IMR-90 (cell line): ENCODE data around the gene GRAMD2A. TPM values are rescaled to one million over a fixed set of nuclear protein-coding genes. Genes with fewer than 3 reads are reported as not detected.

Experiments used
- ATAC-seq: fragments of 200-7000 bp; cut with Tn5 transposase; 2 replicates; pipeline ENCODE4 v1.9.1; 2020; ENCODE audit warnings: low read depth, mild to moderate bottlenecking, moderate library complexity
- BruUV-seq: library from RNA; stranded (reverse); fragments of 400-500 nt; replicated peaks from 2 replicates; lab custom pipeline; 2021; lab: Mats Ljungman, UMichigan
- CTCF ChIA-PET: fragments of 300-600 bp; formaldehyde crosslinking; extraction: SDS; loops from one replicate; lab custom pipeline; 2021; ENCODE audit warnings: antibody characterized with exemption; lab: Yijun Ruan, JAX
- POLR2A ChIA-PET: fragments of 300-600 bp; sonication (Branson Sonifier 250); formaldehyde crosslinking; loops from one replicate; lab custom pipeline; 2022; ENCODE audit warnings: antibody characterized with exemption; ENCODE audit not compliant: unreplicated experiment; lab: Charles Lee
- DNase-seq: peaks from one replicate; pipeline ENCODE4 v3.0.0; 2013
- H2AFZ ChIP-seq: replicated peaks from 2 replicates; pipeline ENCODE3; 2013; ENCODE audit warnings: low read length, mild to moderate bottlenecking; ENCODE audit not compliant: poor library complexity
- H2AK5ac ChIP-seq: 2 replicates; pipeline ENCODE4 v1.6.1; 2013; ENCODE audit warnings: low read depth, low read length, inconsistent platforms
- H2AK9ac ChIP-seq: replicated peaks from 2 replicates; pipeline ENCODE3; 2013; ENCODE audit warnings: mild to moderate bottlenecking, low read depth, low read length, moderate library complexity; ENCODE audit not compliant: poor library complexity
- H2BK120ac ChIP-seq: 2 replicates; pipeline ENCODE4 v1.6.1; 2013; ENCODE audit warnings: low read depth, low read length, inconsistent platforms
- H2BK15ac ChIP-seq: 3 replicates; pipeline ENCODE4 v1.6.1; 2013; ENCODE audit warnings: low read depth, low read length, inconsistent platforms
- H2BK20ac ChIP-seq: 2 replicates; pipeline ENCODE4 v1.6.1; 2013; ENCODE audit warnings: low read depth, mild to moderate bottlenecking, inconsistent platforms, low read length, moderate library complexity
- H2BK5ac ChIP-seq: 2 replicates; pipeline ENCODE4 v1.6.1; 2013; ENCODE audit warnings: mild to moderate bottlenecking, low read depth, low read length, inconsistent platforms; ENCODE audit not compliant: poor library complexity, severe bottlenecking
- H3K14ac ChIP-seq: replicated peaks from 2 replicates; pipeline ENCODE4 v1.6.1; 2013; ENCODE audit warnings: low read depth, low read length, inconsistent platforms
- H3K18ac ChIP-seq: 2 replicates; pipeline ENCODE4 v1.6.1; 2013; ENCODE audit warnings: low read depth, low read length, control low read depth
- H3K23ac ChIP-seq: 2 replicates; pipeline ENCODE4 v1.6.1; 2013; ENCODE audit warnings: low read depth, low read length, inconsistent platforms
- H3K27ac ChIP-seq: 2 replicates; pipeline ENCODE4 v1.5.1; 2013; ENCODE audit warnings: mild to moderate bottlenecking, control low read depth, low read length; ENCODE audit not compliant: insufficient read depth
- H3K27me3 ChIP-seq: 2 replicates; pipeline ENCODE4 v1.6.1; 2013; ENCODE audit warnings: low read length; ENCODE audit not compliant: control insufficient read depth, insufficient read depth
- H3K36me3 ChIP-seq: 2 replicates; pipeline ENCODE4 v1.6.1; 2013; ENCODE audit warnings: low read length, mixed read lengths; ENCODE audit not compliant: control insufficient read depth, insufficient read depth
- H3K4ac ChIP-seq: 2 replicates; pipeline ENCODE4 v1.6.1; 2013; ENCODE audit warnings: low read depth, low read length, inconsistent platforms
- H3K4me1 ChIP-seq: 2 replicates; pipeline ENCODE4 v1.6.1; 2013; ENCODE audit warnings: low read length, mixed read lengths; ENCODE audit not compliant: control insufficient read depth, insufficient read depth
- H3K4me2 ChIP-seq: 2 replicates; pipeline ENCODE4 v1.6.1; 2013; ENCODE audit warnings: low read depth, mild to moderate bottlenecking, control low read depth, low read length, moderate library complexity
- H3K4me3 ChIP-seq: 2 replicates; pipeline ENCODE4 v1.5.1; 2013; ENCODE audit warnings: low read depth, mild to moderate bottlenecking, control low read depth, low read length, moderate library complexity; ENCODE audit not compliant: insufficient read depth
- H3K56ac ChIP-seq: 2 replicates; pipeline ENCODE4 v1.6.1; 2013; ENCODE audit warnings: low read length, inconsistent platforms; ENCODE audit not compliant: insufficient read depth; ENCODE audit errors: extremely low read depth
- H3K79me1 ChIP-seq, 2 experiments: 2 replicates each; pipeline ENCODE4 v1.6.1; 2013; ENCODE audit warnings: low read length in 2 of 2, inconsistent platforms in 1 of 2, low read depth in 1 of 2
- H3K9ac ChIP-seq: 2 replicates; pipeline ENCODE4 v1.6.1; 2013; ENCODE audit warnings: low read depth, low read length, control low read depth
- H3K9me1 ChIP-seq: 2 replicates; pipeline ENCODE4 v1.6.1; 2013; ENCODE audit warnings: low read length, inconsistent platforms; ENCODE audit not compliant: insufficient read depth
- H3K9me3 ChIP-seq: 2 replicates; pipeline ENCODE4 v1.6.1; 2013; ENCODE audit warnings: low read length; ENCODE audit not compliant: control insufficient read depth, insufficient read depth
- H4K20me1 ChIP-seq: 2 replicates; pipeline ENCODE4 v1.6.1; 2013; ENCODE audit warnings: low read length, inconsistent platforms; ENCODE audit not compliant: insufficient read depth
- H4K5ac ChIP-seq: 2 replicates; pipeline ENCODE4 v1.6.1; 2013; ENCODE audit warnings: mild to moderate bottlenecking, low read depth, low read length, control low read depth
- H4K8ac ChIP-seq, 2 experiments: 2 replicates each; pipeline ENCODE4 v1.6.1; 2013; ENCODE audit warnings: low read depth in 2 of 2, low read length in 2 of 2, control low read depth in 1 of 2, inconsistent platforms in 1 of 2
- H4K91ac ChIP-seq: 2 replicates; pipeline ENCODE4 v1.6.1; 2013; ENCODE audit warnings: low read depth, low read length, inconsistent platforms; ENCODE audit not compliant: insufficient read depth
- CHD1 ChIP-seq: IDR thresholded peaks from 2 replicates; pipeline ENCODE4 v1.6.1; 2012; ENCODE audit warnings: low read depth, low read length, improper control_type of control experiment
- FOS ChIP-seq: fragments of 150-350 bp; IDR thresholded peaks from 2 replicates; pipeline ENCODE4 v1.6.1; 2016; ENCODE audit warnings: low read depth, low read length
- MAFK ChIP-seq: IDR thresholded peaks from 2 replicates; pipeline ENCODE4 v1.6.1; 2012; ENCODE audit warnings: low read depth, low read length, improper control_type of control experiment
- MAZ ChIP-seq: IDR thresholded peaks from 2 replicates; pipeline ENCODE4 v1.6.1; 2012; ENCODE audit warnings: low read depth, mild to moderate bottlenecking, low read length, improper control_type of control experiment, moderate library complexity, borderline replicate concordance
- MXI1 ChIP-seq: IDR thresholded peaks from 2 replicates; pipeline ENCODE4 v1.6.1; 2012; ENCODE audit warnings: low read depth, mild to moderate bottlenecking, low read length, moderate library complexity, borderline replicate concordance
- NFE2L2 ChIP-seq: fragments of 150-350 bp; IDR thresholded peaks from 2 replicates; pipeline ENCODE4 v1.6.1; 2016; ENCODE audit warnings: low read depth, mild to moderate bottlenecking, low read length
- POLR2A ChIP-seq: IDR thresholded peaks from 2 replicates; pipeline ENCODE4 v1.6.1; 2012; ENCODE audit warnings: mild to moderate bottlenecking, low read depth, low read length
- RAD21 ChIP-seq: IDR thresholded peaks from 2 replicates; pipeline ENCODE4 v1.6.1; 2012; ENCODE audit warnings: low read length, improper control_type of control experiment
- RCOR1 ChIP-seq: IDR thresholded peaks from 2 replicates; pipeline ENCODE4 v1.6.1; 2012; ENCODE audit warnings: mild to moderate bottlenecking, low read length, improper control_type of control experiment; ENCODE audit not compliant: insufficient replicate concordance
- SMC3 ChIP-seq: fragments of 150-350 bp; IDR thresholded peaks from 2 replicates; pipeline ENCODE4 v1.6.1; 2016; ENCODE audit warnings: low read depth, mild to moderate bottlenecking, antibody characterized with exemption, low read length, moderate library complexity
- WGBS, 2 experiments: methylation state at CpG; one replicate each; pipeline versions ENCODE4 v1.1.5 to v1.1.7; 2013; ENCODE audit warnings: missing lambda C conversion rate in 2 of 2; ENCODE audit not compliant: insufficient read length in 1 of 2; ENCODE audit errors: extremely low coverage in 2 of 2; 5-methylcytosine and 5-hydroxymethylcytosine counted together
- dilution Hi-C: fragments of 300-500 bp; cut with HindIII; formaldehyde crosslinking; loops from one replicate; pipeline ENCODE4 v1.14.3; 2018; ENCODE audit warnings: low sequenced_read_pairs; ENCODE audit not compliant: unreplicated experiment
- in situ Hi-C: fragments of 300-500 bp; cut with MboI; formaldehyde crosslinking; loops from 3 replicates; pipeline ENCODE4 v1.14.3; 2019; ENCODE audit warnings: low sequenced_read_pairs, inconsistent platforms, mixed read lengths
- intact Hi-C: fragments of 100-400 bp; cut with micrococcal nuclease; formaldehyde crosslinking; loops from 2 replicates; pipeline ENCODE4 v1.10.0; 2022
- polyA plus RNA-seq, 3 experiments: library from polyadenylated mRNA; depleted of rRNA; stranded (reverse); fragments of >200 nt; gene quantifications; 2 replicates each; pipeline ENCODE4 v1.2.3, GENCODE V29; 2012; ENCODE audit warnings: low replicate concordance in 1 of 3
- total RNA-seq: library from RNA; depleted of rRNA; stranded (reverse); fragments of >200 nt; gene quantifications from 2 replicates; pipeline ENCODE4 v1.2.3, GENCODE V29; 2012
- TF ChIP-seq, protein P1 (sequence below): fragments of 150-350 bp; IDR thresholded peaks from 2 replicates; pipeline ENCODE4 v1.6.1; 2017; ENCODE audit warnings: mild to moderate bottlenecking, antibody characterized with exemption, low read length, low read depth
- TF ChIP-seq, protein P2 (sequence below): conservative IDR thresholded peaks from 2 replicates; pipeline ENCODE4 v1.5.1; 2012; ENCODE audit warnings: mild to moderate bottlenecking, low read depth, low read length, improper control_type of control experiment
- TF ChIP-seq, protein P3 (sequence below): fragments of 150-350 bp; IDR thresholded peaks from 2 replicates; pipeline ENCODE4 v1.6.1; 2016; ENCODE audit warnings: low read depth, mild to moderate bottlenecking, low read length, moderate library complexity, borderline replicate concordance

Gene GRAMD2A
- total and polyA plus RNA-seq, 2 of the 4 experiments (the other 2 are of a cell fraction), result 0.14 to 0.18 TPM

DNA sequence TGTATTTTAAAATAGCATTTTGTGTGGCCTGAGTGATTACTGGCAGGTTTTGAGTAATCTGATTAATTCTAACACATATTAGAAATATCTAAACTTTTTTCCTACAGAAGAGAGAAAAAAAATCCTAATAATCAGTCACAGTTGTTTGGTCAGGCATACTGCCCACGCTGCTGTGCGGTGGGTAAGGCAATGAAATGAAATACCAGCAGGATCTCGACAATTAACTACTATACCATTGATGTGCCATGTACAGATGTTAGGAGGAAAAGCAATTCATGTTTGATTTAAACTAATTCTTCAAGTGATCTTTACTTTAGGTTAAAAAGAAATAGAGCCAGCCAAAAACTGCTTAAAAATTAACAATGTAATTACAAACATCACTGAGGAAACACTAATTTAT, 5.2 kb downstream of the GRAMD2A start:
- no peak overlapping the region for H2BK15ac ChIP-seq
- H3K9ac ChIP-seq, result no peak overlapping the region
- no peak overlapping the region for H2BK20ac ChIP-seq
- H3K9me3 ChIP-seq, result no peaks in the 10 kb centered on the region
- H2AK5ac ChIP-seq, result no peak overlapping the region
- H4K5ac ChIP-seq, result no peak overlapping the region
- no peak overlapping the region for H3K18ac ChIP-seq
- H4K8ac ChIP-seq, result no peak overlapping the region; a peak in 1 of 4 replicates
- in situ Hi-C loops (no loop called here), intact Hi-C loops (no loop called here), dilution Hi-C loops (no loop called here)
- no peak overlapping the region for H2BK5ac ChIP-seq
- WGBS, 2 experiments, result no CpG with 5 or more reads among the region's 3 CpGs
- H2BK120ac ChIP-seq, result no peak overlapping the region
- BruUV-seq, result no TSS peak
- no peak for ATAC-seq
- no peaks in the 10 kb centered on the region for H3K79me1 ChIP-seq
- peaks cover 14% of the 10 kb centered on the region for H3K27me3 ChIP-seq
- DNase-seq, result no peak
- no peak overlapping the region for H3K27ac ChIP-seq
- H3K36me3 ChIP-seq, result no peaks in the 10 kb centered on the region
- H3K23ac ChIP-seq, result no peak overlapping the region
- ChIA-PET POLR2A (no interaction called here), CTCF (no interaction called here)
- H3K4me3 ChIP-seq, result no peak overlapping the region
- H2AK9ac ChIP-seq, result no peak overlapping the region
- H3K14ac ChIP-seq, result no peak overlapping the region
- no peak overlapping the region for H3K4me2 ChIP-seq
- no peak overlapping the region for H3K56ac ChIP-seq
- TF ChIP-seq MXI1 (no peak), SMC3 (no peak), MAZ (no peak), CHD1 (no peak), RCOR1 (no peak), POLR2A (no peak), MAFK (no peak), RAD21 (no peak), NFE2L2 (no peak), FOS (no peak)
- TF ChIP-seq, protein P1, sequence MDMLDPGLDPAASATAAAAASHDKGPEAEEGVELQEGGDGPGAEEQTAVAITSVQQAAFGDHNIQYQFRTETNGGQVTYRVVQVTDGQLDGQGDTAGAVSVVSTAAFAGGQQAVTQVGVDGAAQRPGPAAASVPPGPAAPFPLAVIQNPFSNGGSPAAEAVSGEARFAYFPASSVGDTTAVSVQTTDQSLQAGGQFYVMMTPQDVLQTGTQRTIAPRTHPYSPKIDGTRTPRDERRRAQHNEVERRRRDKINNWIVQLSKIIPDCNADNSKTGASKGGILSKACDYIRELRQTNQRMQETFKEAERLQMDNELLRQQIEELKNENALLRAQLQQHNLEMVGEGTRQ, result no peak
- TF ChIP-seq, protein P2, sequence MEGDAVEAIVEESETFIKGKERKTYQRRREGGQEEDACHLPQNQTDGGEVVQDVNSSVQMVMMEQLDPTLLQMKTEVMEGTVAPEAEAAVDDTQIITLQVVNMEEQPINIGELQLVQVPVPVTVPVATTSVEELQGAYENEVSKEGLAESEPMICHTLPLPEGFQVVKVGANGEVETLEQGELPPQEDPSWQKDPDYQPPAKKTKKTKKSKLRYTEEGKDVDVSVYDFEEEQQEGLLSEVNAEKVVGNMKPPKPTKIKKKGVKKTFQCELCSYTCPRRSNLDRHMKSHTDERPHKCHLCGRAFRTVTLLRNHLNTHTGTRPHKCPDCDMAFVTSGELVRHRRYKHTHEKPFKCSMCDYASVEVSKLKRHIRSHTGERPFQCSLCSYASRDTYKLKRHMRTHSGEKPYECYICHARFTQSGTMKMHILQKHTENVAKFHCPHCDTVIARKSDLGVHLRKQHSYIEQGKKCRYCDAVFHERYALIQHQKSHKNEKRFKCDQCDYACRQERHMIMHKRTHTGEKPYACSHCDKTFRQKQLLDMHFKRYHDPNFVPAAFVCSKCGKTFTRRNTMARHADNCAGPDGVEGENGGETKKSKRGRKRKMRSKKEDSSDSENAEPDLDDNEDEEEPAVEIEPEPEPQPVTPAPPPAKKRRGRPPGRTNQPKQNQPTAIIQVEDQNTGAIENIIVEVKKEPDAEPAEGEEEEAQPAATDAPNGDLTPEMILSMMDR, result no peak
- TF ChIP-seq, protein P3, sequence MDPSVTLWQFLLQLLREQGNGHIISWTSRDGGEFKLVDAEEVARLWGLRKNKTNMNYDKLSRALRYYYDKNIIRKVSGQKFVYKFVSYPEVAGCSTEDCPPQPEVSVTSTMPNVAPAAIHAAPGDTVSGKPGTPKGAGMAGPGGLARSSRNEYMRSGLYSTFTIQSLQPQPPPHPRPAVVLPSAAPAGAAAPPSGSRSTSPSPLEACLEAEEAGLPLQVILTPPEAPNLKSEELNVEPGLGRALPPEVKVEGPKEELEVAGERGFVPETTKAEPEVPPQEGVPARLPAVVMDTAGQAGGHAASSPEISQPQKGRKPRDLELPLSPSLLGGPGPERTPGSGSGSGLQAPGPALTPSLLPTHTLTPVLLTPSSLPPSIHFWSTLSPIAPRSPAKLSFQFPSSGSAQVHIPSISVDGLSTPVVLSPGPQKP, result no peak
- H2AFZ ChIP-seq, result no peak overlapping the region
- no peak overlapping the region for H4K91ac ChIP-seq
- no peaks in the 10 kb centered on the region for H3K4me1 ChIP-seq
- H4K20me1 ChIP-seq, result peaks cover 6% of the 10 kb centered on the region
- H3K4ac ChIP-seq, result no peak overlapping the region
- H3K9me1 ChIP-seq, result no peaks in the 10 kb centered on the region
